DND-41 (cell line): ENCODE measurements around the gene LST1.

ENCODE experiments used
- EZH2 ChIP-seq: IDR thresholded peaks from 3 replicates; pipeline ENCODE4 v1.6.1; 2012; ENCODE audit warnings: borderline replicate concordance, low read depth, mild to moderate bottlenecking, moderate library complexity, low read length, inconsistent platforms; ENCODE audit not compliant: severe bottlenecking
- TF ChIP-seq, protein P1 (sequence below): IDR thresholded peaks from 2 replicates; pipeline ENCODE4 v1.5.1; 2012; ENCODE audit warnings: borderline replicate concordance, low read length, moderate library complexity, mild to moderate bottlenecking; ENCODE audit not compliant: poor library complexity, severe bottlenecking; ENCODE audit errors: extremely low read depth

DNA sequence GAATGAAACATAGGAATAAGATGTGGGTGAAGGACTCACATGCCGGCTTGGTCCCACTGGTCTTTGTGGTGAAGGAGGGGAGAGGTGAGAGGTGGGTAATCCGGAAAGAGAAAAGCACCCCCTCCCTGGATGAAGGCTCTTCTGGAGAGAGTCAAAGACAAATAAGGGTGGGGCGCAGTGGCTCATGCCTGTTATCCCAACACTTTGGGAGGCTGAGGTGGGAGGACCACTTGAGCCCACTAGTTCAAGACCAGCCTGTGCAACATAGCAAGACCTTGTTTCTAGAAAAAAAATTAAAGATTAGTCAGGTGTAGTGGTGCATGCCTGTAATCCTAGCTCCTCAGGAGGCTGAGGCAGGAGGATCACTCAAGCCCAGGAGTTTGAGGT, 7.0 kb upstream of the LST1 start:
- TF ChIP-seq, protein P1, sequence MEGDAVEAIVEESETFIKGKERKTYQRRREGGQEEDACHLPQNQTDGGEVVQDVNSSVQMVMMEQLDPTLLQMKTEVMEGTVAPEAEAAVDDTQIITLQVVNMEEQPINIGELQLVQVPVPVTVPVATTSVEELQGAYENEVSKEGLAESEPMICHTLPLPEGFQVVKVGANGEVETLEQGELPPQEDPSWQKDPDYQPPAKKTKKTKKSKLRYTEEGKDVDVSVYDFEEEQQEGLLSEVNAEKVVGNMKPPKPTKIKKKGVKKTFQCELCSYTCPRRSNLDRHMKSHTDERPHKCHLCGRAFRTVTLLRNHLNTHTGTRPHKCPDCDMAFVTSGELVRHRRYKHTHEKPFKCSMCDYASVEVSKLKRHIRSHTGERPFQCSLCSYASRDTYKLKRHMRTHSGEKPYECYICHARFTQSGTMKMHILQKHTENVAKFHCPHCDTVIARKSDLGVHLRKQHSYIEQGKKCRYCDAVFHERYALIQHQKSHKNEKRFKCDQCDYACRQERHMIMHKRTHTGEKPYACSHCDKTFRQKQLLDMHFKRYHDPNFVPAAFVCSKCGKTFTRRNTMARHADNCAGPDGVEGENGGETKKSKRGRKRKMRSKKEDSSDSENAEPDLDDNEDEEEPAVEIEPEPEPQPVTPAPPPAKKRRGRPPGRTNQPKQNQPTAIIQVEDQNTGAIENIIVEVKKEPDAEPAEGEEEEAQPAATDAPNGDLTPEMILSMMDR: no peak
- no peak for TF ChIP-seq EZH2
